Cardiac fibroblast (primary cell): ENCODE measurements around the gene RABEPK.
"Not testable (repeated sequence)": the region's sequence is repeated elsewhere in the genome, so short reads cannot be mapped to it uniquely, and the experiment has no call there.

Experiments
- DNase-seq, 2 donors: peaks; one replicate each; pipeline versions ENCODE4 v3.0.0 to v3.0.0-alpha.2; 2010; ENCODE audit warnings: low read depth in 2 of 2
- H3K4me3 ChIP-seq, 2 donors: replicated peaks in 1 of 2; 1 replicate in 1 of 2; 2 replicates in 1 of 2; pipeline ENCODE4 v1.5.1; 2011; ENCODE audit warnings: low read depth in 2 of 2, low read length in 2 of 2, mild to moderate bottlenecking in 2 of 2, moderate library complexity in 1 of 2
- TF ChIP-seq, protein P1 (sequence below): IDR thresholded peaks from one replicate; pipeline ENCODE4 v1.5.1; 2011; ENCODE audit warnings: low read depth, mild to moderate bottlenecking, low read length, inconsistent platforms

Gene RABEPK

DNA sequence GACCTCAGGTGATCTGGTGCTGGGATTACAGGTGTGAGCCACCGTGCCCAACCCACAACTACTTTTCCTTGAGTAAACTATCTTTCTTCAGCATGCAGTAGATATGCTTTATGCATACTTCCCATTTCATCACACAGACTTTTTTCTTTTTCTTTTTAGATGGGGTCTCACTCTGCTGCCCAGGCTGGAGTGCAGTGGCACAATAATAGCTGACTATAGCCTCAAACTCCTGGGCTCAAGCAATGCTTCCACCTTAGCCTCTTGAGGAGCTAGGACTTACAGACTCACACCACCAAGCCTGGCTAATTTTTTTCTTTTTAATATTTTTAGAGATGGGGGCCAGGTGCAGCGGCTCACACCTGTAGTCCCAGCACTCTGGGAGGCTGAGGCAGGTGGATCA is 33.6 kb upstream of the RABEPK start:
- H3K4me3 ChIP-seq: no peak overlapping the region
- TF ChIP-seq, protein P1, sequence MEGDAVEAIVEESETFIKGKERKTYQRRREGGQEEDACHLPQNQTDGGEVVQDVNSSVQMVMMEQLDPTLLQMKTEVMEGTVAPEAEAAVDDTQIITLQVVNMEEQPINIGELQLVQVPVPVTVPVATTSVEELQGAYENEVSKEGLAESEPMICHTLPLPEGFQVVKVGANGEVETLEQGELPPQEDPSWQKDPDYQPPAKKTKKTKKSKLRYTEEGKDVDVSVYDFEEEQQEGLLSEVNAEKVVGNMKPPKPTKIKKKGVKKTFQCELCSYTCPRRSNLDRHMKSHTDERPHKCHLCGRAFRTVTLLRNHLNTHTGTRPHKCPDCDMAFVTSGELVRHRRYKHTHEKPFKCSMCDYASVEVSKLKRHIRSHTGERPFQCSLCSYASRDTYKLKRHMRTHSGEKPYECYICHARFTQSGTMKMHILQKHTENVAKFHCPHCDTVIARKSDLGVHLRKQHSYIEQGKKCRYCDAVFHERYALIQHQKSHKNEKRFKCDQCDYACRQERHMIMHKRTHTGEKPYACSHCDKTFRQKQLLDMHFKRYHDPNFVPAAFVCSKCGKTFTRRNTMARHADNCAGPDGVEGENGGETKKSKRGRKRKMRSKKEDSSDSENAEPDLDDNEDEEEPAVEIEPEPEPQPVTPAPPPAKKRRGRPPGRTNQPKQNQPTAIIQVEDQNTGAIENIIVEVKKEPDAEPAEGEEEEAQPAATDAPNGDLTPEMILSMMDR: no peak
- DNase-seq: no peak

DNA sequence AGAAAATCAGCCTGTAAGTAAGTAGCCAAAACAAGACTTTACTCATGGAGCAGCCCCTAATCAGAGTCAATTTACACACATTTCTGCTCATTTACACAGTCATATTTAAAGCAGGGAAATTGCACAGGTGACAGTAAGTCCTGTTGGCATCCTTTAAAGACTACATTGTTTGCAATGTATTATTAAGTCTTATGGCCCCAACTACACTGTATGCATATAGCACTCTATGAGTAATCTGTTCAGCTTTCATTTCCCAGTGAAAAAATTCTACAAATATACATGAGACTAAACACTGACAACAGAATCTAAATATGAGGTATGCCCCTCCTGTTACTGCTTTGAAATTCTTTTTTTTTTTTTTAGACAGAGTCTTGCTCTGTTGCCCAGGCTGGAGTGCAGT is 30.4 kb upstream of the RABEPK start:
- DNase-seq: no peak
- H3K4me3 ChIP-seq: no peak overlapping the region
- TF ChIP-seq, protein P1: no peak

DNA sequence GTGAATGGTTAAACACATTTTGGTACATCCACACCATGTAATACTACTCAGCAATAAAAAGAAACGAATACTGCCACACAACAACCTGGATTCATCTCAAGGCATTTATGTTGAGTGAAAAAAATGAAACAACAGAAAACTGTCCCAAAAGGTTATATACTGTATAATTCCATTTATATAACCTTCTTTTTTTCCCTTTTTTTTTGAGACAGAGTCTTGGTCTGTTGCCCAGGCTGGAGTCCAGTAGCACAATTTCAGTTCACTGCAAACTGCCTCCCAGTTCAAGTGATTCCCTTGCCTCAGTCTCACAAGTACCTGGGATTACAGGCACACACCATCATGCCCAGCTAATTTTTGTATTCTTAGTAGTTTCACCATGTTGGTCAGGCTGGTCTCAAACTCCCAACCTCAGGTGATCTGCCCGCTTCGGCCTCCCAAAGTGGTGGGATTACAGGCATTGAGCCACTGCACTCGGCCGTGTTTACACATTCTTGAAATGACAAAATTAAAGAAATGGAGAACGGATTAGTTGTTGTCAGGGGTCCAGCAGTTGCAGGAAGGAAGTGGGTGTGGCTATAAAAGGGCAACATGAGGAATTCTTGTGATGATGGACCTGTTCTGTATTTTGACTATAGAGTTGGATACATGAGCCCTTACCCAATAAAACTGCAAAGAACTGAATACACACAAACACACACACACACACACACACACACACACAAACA is 28.1 kb upstream of the RABEPK start:
- H3K4me3 ChIP-seq: no peak overlapping the region
- DNase-seq: peak; percentile 36 to 72
- TF ChIP-seq, protein P1: no peak

- DNase-seq: no peak
- TF ChIP-seq, protein P1: no peak
- no peak overlapping the region for H3K4me3 ChIP-seq
These were observed 23.7 kb upstream of the RABEPK start for GRCh38 chr9:125176636-125177035.

GRCh38 chr9:125177888-125178287 is 22.5 kb upstream of the RABEPK start:
- TF ChIP-seq, protein P1: no peak
- no peak for DNase-seq
- H3K4me3 ChIP-seq: no peak overlapping the region

DNA sequence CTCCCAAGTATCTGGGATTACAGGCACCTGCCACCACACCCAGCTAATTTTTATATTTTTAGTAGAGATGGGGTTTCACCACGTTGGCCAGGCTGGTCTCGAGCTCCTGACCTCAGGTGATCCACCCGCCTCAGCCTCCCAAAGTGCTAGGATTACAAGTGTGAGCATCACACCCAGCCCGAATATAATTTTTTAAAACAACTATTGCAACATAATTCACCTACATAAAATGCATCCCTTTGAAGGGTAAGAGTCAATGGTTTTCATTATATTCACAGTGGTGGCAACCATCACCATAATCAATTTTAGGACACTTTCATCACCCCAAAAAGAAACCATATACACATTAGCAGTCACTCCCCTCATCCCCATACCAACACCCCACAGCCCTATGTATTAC is 20.6 kb upstream of the RABEPK start:
- DNase-seq, H3K4me3 ChIP-seq: not testable (repeated sequence)

DNA sequence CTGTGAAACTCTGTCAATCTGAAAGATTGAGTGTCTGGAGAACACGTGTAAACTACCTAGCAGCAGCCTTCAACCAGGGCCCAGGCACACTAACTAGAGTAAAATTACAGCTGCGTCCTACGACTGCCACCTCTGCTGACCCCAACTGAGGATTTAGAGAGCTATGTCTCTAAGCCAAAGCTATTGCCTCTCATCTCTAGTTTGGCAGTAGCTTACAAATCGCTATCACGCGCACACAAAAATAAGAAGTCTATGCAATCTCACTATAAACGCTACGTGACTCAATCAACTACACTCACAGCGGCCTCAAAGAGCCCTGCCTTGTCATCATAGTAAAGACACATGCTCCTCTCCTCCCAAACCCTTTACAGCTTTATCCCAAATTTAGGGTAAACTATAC is 19.5 kb upstream of the RABEPK start:
- H3K4me3 ChIP-seq: no peak overlapping the region
- no peak for DNase-seq
- TF ChIP-seq, protein P1: no peak

- not testable (repeated sequence) for H3K4me3 ChIP-seq, DNase-seq
These were observed 18.6 kb upstream of the RABEPK start for GRCh38 chr9:125181756-125182155.
